ENCODE measurements around the gene ABTB1.

GRCh38 chr3:127692501-127693335 is 20.0 kb downstream of the ABTB1 start:
- no peak for TF ChIP-seq POLR2AphosphoS5 (IDR thresholded peaks at IDR 0.05)
- TF ChIP-seq, protein P1, sequence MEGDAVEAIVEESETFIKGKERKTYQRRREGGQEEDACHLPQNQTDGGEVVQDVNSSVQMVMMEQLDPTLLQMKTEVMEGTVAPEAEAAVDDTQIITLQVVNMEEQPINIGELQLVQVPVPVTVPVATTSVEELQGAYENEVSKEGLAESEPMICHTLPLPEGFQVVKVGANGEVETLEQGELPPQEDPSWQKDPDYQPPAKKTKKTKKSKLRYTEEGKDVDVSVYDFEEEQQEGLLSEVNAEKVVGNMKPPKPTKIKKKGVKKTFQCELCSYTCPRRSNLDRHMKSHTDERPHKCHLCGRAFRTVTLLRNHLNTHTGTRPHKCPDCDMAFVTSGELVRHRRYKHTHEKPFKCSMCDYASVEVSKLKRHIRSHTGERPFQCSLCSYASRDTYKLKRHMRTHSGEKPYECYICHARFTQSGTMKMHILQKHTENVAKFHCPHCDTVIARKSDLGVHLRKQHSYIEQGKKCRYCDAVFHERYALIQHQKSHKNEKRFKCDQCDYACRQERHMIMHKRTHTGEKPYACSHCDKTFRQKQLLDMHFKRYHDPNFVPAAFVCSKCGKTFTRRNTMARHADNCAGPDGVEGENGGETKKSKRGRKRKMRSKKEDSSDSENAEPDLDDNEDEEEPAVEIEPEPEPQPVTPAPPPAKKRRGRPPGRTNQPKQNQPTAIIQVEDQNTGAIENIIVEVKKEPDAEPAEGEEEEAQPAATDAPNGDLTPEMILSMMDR (IDR thresholded peaks at IDR 0.05), result no peak

Data from gastroesophageal sphincter (tissue), 3 donors.